Endothelial cell of umbilical vein (primary cell): ENCODE measurements around the gene L3MBTL4. TPM values are rescaled to one million over a fixed set of nuclear protein-coding genes. Genes with fewer than 3 reads are reported as not detected.

Experiments
- BruUV-seq: library from RNA; stranded (reverse); fragments of 400-500 nt; replicated peaks from 2 replicates; lab custom pipeline; 2021; lab: Mats Ljungman, UMichigan
- CTCF ChIA-PET: fragments of 300-600, 350-600 bp; sonication (Branson Sonifier 250); formaldehyde crosslinking; loops from one replicate; lab custom pipeline; 2021; ENCODE audit warnings: antibody characterized with exemption, inconsistent platforms; lab: Charles Lee
- POLR2A ChIA-PET: fragments of 300-600, 350-600 bp; sonication (Branson Sonifier 250); formaldehyde crosslinking; loops from one replicate; lab custom pipeline; 2021; ENCODE audit warnings: antibody characterized with exemption, inconsistent platforms; lab: Charles Lee
- DNase-seq: peaks from one replicate; pipeline ENCODE4 v3.0.0-alpha.2; 2011; ENCODE audit warnings: low read depth, low spot score
- FAIRE-seq: peaks from 2 replicates; lab custom pipeline; 2011; peaks lifted over from hg19 to GRCh38; lab: Jason Lieb, UNC
- H2AFZ ChIP-seq: 2 replicates; pipeline ENCODE4 v1.6.0; 2012; ENCODE audit warnings: low read depth, low read length, control low read depth, inconsistent platforms
- H3K27ac ChIP-seq: 2 replicates; pipeline ENCODE4 v1.5.1; 2011; ENCODE audit warnings: low read depth, mild to moderate bottlenecking, control low read depth, low read length, moderate library complexity; ENCODE audit not compliant: insufficient read depth
- H3K27me3 ChIP-seq, 2 experiments: 2 replicates each; pipeline versions ENCODE4 v1.6.0 to v1.6.1; 2011; ENCODE audit warnings: low read length in 2 of 2, mixed read lengths in 1 of 2; ENCODE audit not compliant: control insufficient read depth in 2 of 2, insufficient read depth in 2 of 2
- H3K36me3 ChIP-seq, 2 experiments: 2 replicates in 1 of 2; 3 replicates in 1 of 2; pipeline ENCODE4 v1.5.1; 2011; ENCODE audit warnings: low read length in 2 of 2, mild to moderate bottlenecking in 1 of 2, moderate library complexity in 1 of 2; ENCODE audit not compliant: control insufficient read depth in 2 of 2, insufficient read depth in 2 of 2; ENCODE audit errors: extremely low read depth in 1 of 2
- H3K4me1 ChIP-seq: 3 replicates; pipeline ENCODE4 v1.5.1; 2011; ENCODE audit warnings: mild to moderate bottlenecking, low read length; ENCODE audit not compliant: control insufficient read depth, insufficient read depth; ENCODE audit errors: extremely low read depth
- H3K4me2 ChIP-seq: 2 replicates; pipeline ENCODE4 v1.6.1; 2011; ENCODE audit warnings: low read length, control low read depth, mixed read lengths; ENCODE audit not compliant: insufficient read depth
- H3K4me3 ChIP-seq, 3 experiments: fragments of 200-600 bp in 1 of 3; sonication (generic), shearing (Covaris generic) in 1 of 3; replicated peaks in 1 of 3; 2 replicates each; pipeline ENCODE4 v1.5.1; 2011 to 2016; ENCODE audit warnings: control low read depth in 3 of 3, low read length in 3 of 3, mild to moderate bottlenecking in 2 of 3, inconsistent platforms in 1 of 3, low read depth in 1 of 3, moderate library complexity in 1 of 3; ENCODE audit not compliant: insufficient read depth in 1 of 3
- H3K79me2 ChIP-seq: 2 replicates; pipeline ENCODE4 v1.6.0; 2012; ENCODE audit warnings: low read length, inconsistent platforms; ENCODE audit not compliant: control insufficient read depth, insufficient read depth
- H3K9ac ChIP-seq: replicated peaks from 2 replicates; pipeline ENCODE3; 2011; ENCODE audit warnings: low read length, control low read depth; ENCODE audit not compliant: insufficient read depth; ENCODE audit errors: extremely low read depth
- H3K9me1 ChIP-seq: replicated peaks from 3 replicates; pipeline ENCODE4 v1.6.0; 2011; ENCODE audit warnings: mild to moderate bottlenecking, low read length; ENCODE audit not compliant: control insufficient read depth, insufficient read depth; ENCODE audit errors: extremely low read depth
- H3K9me3 ChIP-seq: replicated peaks from 2 replicates; pipeline ENCODE4 v1.5.1; 2012; ENCODE audit warnings: low read length, inconsistent platforms; ENCODE audit not compliant: control insufficient read depth, insufficient read depth
- H4K20me1 ChIP-seq: replicated peaks from 2 replicates; pipeline ENCODE3; 2011; ENCODE audit warnings: mild to moderate bottlenecking, low read length; ENCODE audit not compliant: control insufficient read depth, insufficient read depth; ENCODE audit errors: extremely low read depth
- CTCF ChIP-seq, 2 donors: IDR thresholded peaks; 1 replicate in 1 of 2; 2 replicates in 1 of 2; pipeline ENCODE4 v1.5.1; 2011; ENCODE audit warnings: low read length in 2 of 2, mild to moderate bottlenecking in 2 of 2, moderate library complexity in 2 of 2, control low read depth in 1 of 2, inconsistent platforms in 1 of 2, low read depth in 1 of 2; ENCODE audit not compliant: insufficient read depth in 1 of 2; ENCODE audit errors: extremely low read depth in 1 of 2
- EZH2 ChIP-seq: IDR thresholded peaks from 2 replicates; pipeline ENCODE4 v1.6.1; 2012; ENCODE audit warnings: borderline replicate concordance, low read depth, mild to moderate bottlenecking, moderate library complexity, low read length, inconsistent platforms; ENCODE audit not compliant: severe bottlenecking
- FOS ChIP-seq: IDR thresholded peaks from 2 replicates; pipeline ENCODE4 v1.6.1; 2011; ENCODE audit warnings: mild to moderate bottlenecking, low read length, moderate library complexity, borderline replicate concordance; ENCODE audit not compliant: insufficient read depth
- GATA2 ChIP-seq: IDR thresholded peaks from 2 replicates; pipeline ENCODE4 v1.7.0; 2011; ENCODE audit warnings: low read depth, mild to moderate bottlenecking, moderate library complexity, mixed read lengths, low read length; ENCODE audit not compliant: insufficient read length, insufficient read depth
- JUN ChIP-seq: IDR thresholded peaks from 2 replicates; pipeline ENCODE4 v1.6.1; 2011; ENCODE audit warnings: borderline replicate concordance, low read depth; ENCODE audit not compliant: insufficient read length, insufficient read depth
- MAX ChIP-seq: IDR thresholded peaks from 2 replicates; pipeline ENCODE4 v1.6.1; 2011; ENCODE audit not compliant: insufficient read depth, insufficient read length
- MYC ChIP-seq: IDR thresholded peaks from one replicate; pipeline ENCODE4 v1.6.1; 2011; ENCODE audit warnings: mild to moderate bottlenecking, low read depth, low read length
- POLR2A ChIP-seq: IDR thresholded peaks from 2 replicates; pipeline ENCODE4 v1.6.1; 2012; ENCODE audit warnings: low read depth, mild to moderate bottlenecking, control low read depth, low read length
- dilution Hi-C: fragments of 300-500 bp; cut with MboI; formaldehyde crosslinking; loops from one replicate; pipeline ENCODE4 v1.15.0; 2019; ENCODE audit warnings: low sequenced_read_pairs; ENCODE audit not compliant: extremely low pct_ligation_motif_present
- intact Hi-C: fragments of 100-400 bp; cut with micrococcal nuclease; formaldehyde crosslinking; loops from one replicate; pipeline ENCODE4 v1.10.0; 2022
- polyA plus RNA-seq, 4 experiments: library from polyadenylated mRNA; depleted of rRNA in 3 of 4; stranded (reverse) in 3 of 4; unstranded in 1 of 4; fragments of >200 nt; gene quantifications; 2 replicates each; pipeline versions ENCODE4 v1.2.1 to v1.2.3, GENCODE V29; 2011 to 2012; ENCODE audit warnings: missing spikeins in 1 of 4
- total RNA-seq: library from RNA; stranded (reverse); gene quantifications from 2 replicates; pipeline ENCODE4 v1.2.3, GENCODE V29; 2021

The L3MBTL4 gene
- total and polyA plus RNA-seq, 2 donors (not counting 3 experiments of a cell fraction or from before 2014, with no cell fraction given) = 0.80 TPM; not detected in 1

GRCh38 chr18:6336239-6336638, 78.5 kb downstream of the L3MBTL4 start:
- no peak overlapping the region for H3K4me3 ChIP-seq
- no TSS peak for BruUV-seq
- intact Hi-C loops = no loop called here
- no peaks in the 10 kb centered on the region for H4K20me1 ChIP-seq
- H3K36me3 ChIP-seq = no peaks in the 10 kb centered on the region
- POLR2A ChIA-PET = no interaction called here
- H3K27me3 ChIP-seq = no peaks in the 10 kb centered on the region
- H3K9me1 ChIP-seq = no peaks in the 10 kb centered on the region
- no peak for TF ChIP-seq EZH2
- TF ChIP-seq MAX = no peak
- TF ChIP-seq GATA2 = no peak
- no peak for TF ChIP-seq CTCF (IDR thresholded peaks at IDR 0.05; ENCODE audit: extremely low read depth in 1 of 2, insufficient read depth in 1 of 2, low read depth in 1 of 2, low read length in 2 of 2)
- no peak for TF ChIP-seq FOS
- no peak for TF ChIP-seq POLR2A
- TF ChIP-seq MYC = no peak
- TF ChIP-seq JUN = no peak
- FAIRE-seq (no peak), DNase-seq (no peak)
- H3K27ac ChIP-seq = no peak overlapping the region
- H3K79me2 ChIP-seq = no peaks in the 10 kb centered on the region
- H3K9me3 ChIP-seq = no peaks in the 10 kb centered on the region
- no peak overlapping the region for H3K9ac ChIP-seq
- CTCF ChIA-PET = no interaction called here
- no peaks in the 10 kb centered on the region for H3K4me1 ChIP-seq
- dilution Hi-C loops = no loop called here
- no peak overlapping the region for H3K4me2 ChIP-seq
- H2AFZ ChIP-seq = no peak overlapping the region
